ENCODE measurements around the gene LDHB. TPM values are rescaled to one million over a fixed set of nuclear protein-coding genes. Genes with fewer than 3 reads are reported as not detected.

The LDHB gene
- 399 and 436 TPM in 2 replicates for total RNA-seq

GRCh38 chr12:21657326-21658077, at the start of gene LDHB:
LDHB (minus strand) TSS chr12:21657842; CDS start chr12:21654671, 3,171 bp downstream.

GRCh38 chr12:21604245-21605101, 53.2 kb downstream of the LDHB start, which contains the start of gene GYS2:
GYS2 (minus strand) TSS chr12:21604847; CDS start chr12:21604592, 255 bp downstream.

Other genes with a start within 250 kb of the LDHB start
- 5.8 and 8.5 TPM in 2 replicates for gene PYROXD1, start 220.2 kb downstream of the LDHB start, total RNA-seq
- 27.1 and 30.1 TPM in 2 replicates for gene RECQL, start 156.2 kb downstream of the LDHB start, total RNA-seq
- 29.0 and 33.4 TPM in 2 replicates for gene GOLT1B, start 156.1 kb downstream of the LDHB start, total RNA-seq
- 1.9 TPM in 1 of 2 replicates, not detected in the other for gene SPX, start 131.5 kb downstream of the LDHB start, total RNA-seq
- not detected in 2 replicates for gene GYS2, start 53.0 kb downstream of the LDHB start, total RNA-seq
- 1.5 and 2.9 TPM in 2 replicates for gene KCNJ8, start 116.9 kb upstream of the LDHB start, total RNA-seq

Measured in cardiac ventricle fibroblast (primary cell).